ENCODE measurements around the gene SPATA17. TPM values are rescaled to one million over a fixed set of nuclear protein-coding genes. Genes with fewer than 3 reads are reported as not detected.
A peak's percentile ranks its signal among the peaks of the same experiment; 100 is the strongest.

SPATA17 gene
- total RNA-seq, 8 experiments from 2014 or later = 1.1 to 26.1 (median 6.4) TPM

- in situ Hi-C loops (cut with MboI; ENCODE audit: low pct_unique_long_range_greater_than_20kb in 2 of 9, low sequenced_read_pairs in 9 of 9, unreplicated experiment in 9 of 9) = no loop called here
Observed at GRCh38 chr1:217805792-217806191, 174.6 kb downstream of the SPATA17 start.

DNA sequence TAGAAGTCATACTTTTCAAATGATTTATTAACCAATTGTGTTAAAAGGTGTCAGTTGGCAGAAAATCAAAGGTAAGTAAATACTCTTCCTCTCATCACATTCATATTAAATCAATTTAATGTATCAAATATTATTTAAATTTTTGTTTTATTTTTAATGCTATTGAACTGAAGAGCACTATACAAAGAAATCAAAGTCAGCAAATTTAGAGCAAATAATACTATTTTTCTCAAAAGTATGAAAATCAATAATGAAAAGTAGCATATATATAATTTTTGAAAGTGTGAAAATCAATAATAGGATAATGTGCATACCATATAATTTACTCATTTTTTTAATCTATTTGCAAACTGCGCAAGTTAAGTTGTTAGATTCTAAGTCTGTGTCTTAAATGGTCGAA lies 181.0 kb downstream of the SPATA17 start:
- in situ Hi-C loops (cut with MboI; ENCODE audit: low pct_unique_long_range_greater_than_20kb in 2 of 9, low sequenced_read_pairs in 9 of 9, unreplicated experiment in 9 of 9) = no loop called here
- Histone ChIP-seq H3K4me3 (no peak overlapping the region), H3K27ac (no peak overlapping the region), H3K4me1 (replicated peaks in 1 of 2) (no peaks in the 10 kb centered on the region)
- no peak for ATAC-seq (replicated peaks in 6 of 8)
- 31 to 100% (median 93%) methylated on average over 1 to 2 of the region's 2 CpGs for WGBS, 10 experiments

More at GRCh38 chr1:217805792-217806191, 174.6 kb downstream of the SPATA17 start:
- 13 to 100% (median 80%) methylated on average over 1 of the region's 1 CpG; no CpG with 5 or more reads in 2 of the 10 experiments for WGBS, 10 experiments
- no peak overlapping the region for H3K4me3 ChIP-seq
- no peak overlapping the region for H3K27ac ChIP-seq
- H3K4me1 ChIP-seq (replicated peaks in 1 of 2) = no peaks in the 10 kb centered on the region
- ATAC-seq (replicated peaks in 6 of 8) = no peak

DNA sequence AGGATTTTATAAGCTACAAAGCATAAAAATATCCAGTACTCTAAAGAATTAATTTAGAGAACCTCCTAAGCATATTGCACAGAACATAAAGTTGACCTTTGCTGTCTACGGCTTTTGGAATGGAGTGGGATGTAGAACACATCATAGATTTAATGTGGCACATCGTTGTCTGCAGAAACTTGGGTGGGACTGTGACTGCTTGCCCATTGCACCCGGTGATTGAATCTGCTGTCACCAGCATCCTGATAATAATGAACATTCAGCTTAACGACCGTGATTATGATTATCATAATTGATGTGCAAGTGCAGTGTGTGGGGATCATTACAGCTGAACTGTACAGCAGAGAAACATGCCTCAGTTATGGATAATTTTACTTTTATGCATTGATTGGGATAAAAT lies 181.9 kb downstream of the SPATA17 start:
- H3K27ac ChIP-seq = no peak overlapping the region
- no peak overlapping the region for H3K4me3 ChIP-seq
- 30 to 98% (median 83%) methylated on average over 2 to 5 of the region's 5 CpGs for WGBS, 10 experiments
- in situ Hi-C loops (cut with MboI; ENCODE audit: low pct_unique_long_range_greater_than_20kb in 2 of 9, low sequenced_read_pairs in 9 of 9, unreplicated experiment in 9 of 9) = no loop called here
- H3K4me1 ChIP-seq (replicated peaks in 1 of 2) = no peaks in the 10 kb centered on the region
- ATAC-seq (replicated peaks in 6 of 8) = peak in 1 of 8 experiments; percentile 16

GRCh38 chr1:217837691-217838090 lies 206.5 kb downstream of the SPATA17 start:
- in situ Hi-C loops (cut with MboI; ENCODE audit: low pct_unique_long_range_greater_than_20kb in 2 of 9, low sequenced_read_pairs in 9 of 9, unreplicated experiment in 9 of 9) = no loop called here
- Histone ChIP-seq H3K4me1 (replicated peaks in 1 of 2) (peaks cover 0 to 18% of the 10 kb centered on the region in 2 donors), H3K4me3 (no peak overlapping the region), H3K27ac (no peak overlapping the region)
- ATAC-seq (replicated peaks in 6 of 8) = no peak
- WGBS, 10 experiments = 30 to 100% (median 89%) methylated on average over 1 to 2 of the region's 2 CpGs; no CpG with 5 or more reads in 4 of the 10 experiments

DNA sequence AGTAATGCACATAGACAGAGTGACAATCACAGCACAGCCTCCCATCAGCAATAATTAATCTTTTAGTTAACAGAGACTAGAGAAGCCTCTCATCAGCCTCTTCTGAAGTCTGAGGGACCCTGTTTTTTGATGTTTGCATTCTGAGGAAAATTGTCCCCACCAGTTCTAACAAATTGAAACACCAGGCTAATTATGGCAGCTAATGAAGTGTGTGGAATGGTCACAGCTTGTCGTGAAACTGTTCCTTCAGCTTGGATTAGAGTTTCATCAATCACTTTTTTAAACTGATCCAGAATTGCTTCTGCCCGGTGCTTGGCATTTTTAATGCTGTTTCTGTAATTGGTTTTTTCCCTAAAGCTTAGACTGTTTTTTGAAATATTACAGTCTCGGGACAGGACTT lies 208.0 kb downstream of the SPATA17 start:
- peak in 2 of 8 experiments; percentile 67 to 69 for ATAC-seq (replicated peaks in 6 of 8)
- H3K27ac ChIP-seq = no peak overlapping the region
- H3K4me1 ChIP-seq (replicated peaks in 1 of 2) = peaks cover 0 to 18% of the 10 kb centered on the region in 2 donors
- 0 to 100% (median 45%) methylated on average over 2 to 3 of the region's 3 CpGs for WGBS, 10 experiments
- in situ Hi-C loops (cut with MboI; ENCODE audit: low pct_unique_long_range_greater_than_20kb in 2 of 9, low sequenced_read_pairs in 9 of 9, unreplicated experiment in 9 of 9) = no loop called here
- H3K4me3 ChIP-seq = no peak overlapping the region

DNA sequence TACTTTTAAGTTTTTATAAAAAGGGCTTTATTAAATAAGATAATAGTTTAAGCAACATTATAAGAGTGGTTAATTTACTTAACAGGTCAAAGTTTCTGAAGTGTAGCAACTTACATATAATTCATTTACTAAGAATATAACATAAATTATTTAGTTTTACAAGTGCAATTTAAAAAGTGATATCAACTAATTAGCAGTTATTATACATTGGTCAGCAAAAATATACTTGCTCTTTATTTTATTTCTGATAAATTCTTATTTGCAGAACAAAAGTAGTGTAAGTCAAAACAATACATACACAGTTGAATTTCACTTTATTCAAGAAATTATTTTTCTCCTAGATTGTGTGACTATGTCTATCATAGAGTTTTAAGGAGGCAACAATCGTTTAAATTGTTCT lies 215.6 kb downstream of the SPATA17 start:
- Histone ChIP-seq H3K4me3 (no peak overlapping the region), H3K27ac (no peak overlapping the region), H3K4me1 (replicated peaks in 1 of 2) (peaks cover 0 to 12% of the 10 kb centered on the region in 2 donors)
- WGBS, 10 experiments = 0 to 89% (median 48%) methylated on average over 1 of the region's 1 CpG
- in situ Hi-C loops (cut with MboI; ENCODE audit: low pct_unique_long_range_greater_than_20kb in 2 of 9, low sequenced_read_pairs in 9 of 9, unreplicated experiment in 9 of 9) = no loop called here
- no peak for ATAC-seq (replicated peaks in 6 of 8)

DNA sequence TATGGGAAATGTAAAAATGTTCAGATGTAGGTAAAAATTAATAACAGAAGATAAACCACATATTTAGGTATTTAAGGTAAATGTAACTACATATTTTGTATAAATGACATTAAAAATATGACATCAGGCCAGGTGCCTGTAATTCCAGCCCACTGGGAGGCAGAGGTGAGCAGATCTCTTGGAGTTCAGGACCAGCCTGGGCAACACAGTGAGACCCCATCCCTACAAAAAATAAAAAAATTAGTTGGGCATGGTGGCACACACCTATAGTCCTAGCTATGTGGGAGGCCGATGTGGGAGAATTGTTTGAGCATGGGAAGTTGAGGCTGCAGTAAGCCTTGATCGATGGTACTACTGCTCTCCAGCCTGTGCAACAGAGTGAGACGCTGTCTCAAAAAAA lies 216.5 kb downstream of the SPATA17 start:
- in situ Hi-C loops (cut with MboI; ENCODE audit: low pct_unique_long_range_greater_than_20kb in 2 of 9, low sequenced_read_pairs in 9 of 9, unreplicated experiment in 9 of 9) = no loop called here
- ATAC-seq (replicated peaks in 6 of 8) = no peak
- no peak overlapping the region for H3K4me3 ChIP-seq
- 56 to 100% (median 100%) methylated on average over 1 to 3 of the region's 3 CpGs; no CpG with 5 or more reads in 3 of the 10 experiments for WGBS, 10 experiments
- no peak overlapping the region for H3K27ac ChIP-seq
- peaks cover 0 to 21% of the 10 kb centered on the region in 2 donors for H3K4me1 ChIP-seq (replicated peaks in 1 of 2)

DNA sequence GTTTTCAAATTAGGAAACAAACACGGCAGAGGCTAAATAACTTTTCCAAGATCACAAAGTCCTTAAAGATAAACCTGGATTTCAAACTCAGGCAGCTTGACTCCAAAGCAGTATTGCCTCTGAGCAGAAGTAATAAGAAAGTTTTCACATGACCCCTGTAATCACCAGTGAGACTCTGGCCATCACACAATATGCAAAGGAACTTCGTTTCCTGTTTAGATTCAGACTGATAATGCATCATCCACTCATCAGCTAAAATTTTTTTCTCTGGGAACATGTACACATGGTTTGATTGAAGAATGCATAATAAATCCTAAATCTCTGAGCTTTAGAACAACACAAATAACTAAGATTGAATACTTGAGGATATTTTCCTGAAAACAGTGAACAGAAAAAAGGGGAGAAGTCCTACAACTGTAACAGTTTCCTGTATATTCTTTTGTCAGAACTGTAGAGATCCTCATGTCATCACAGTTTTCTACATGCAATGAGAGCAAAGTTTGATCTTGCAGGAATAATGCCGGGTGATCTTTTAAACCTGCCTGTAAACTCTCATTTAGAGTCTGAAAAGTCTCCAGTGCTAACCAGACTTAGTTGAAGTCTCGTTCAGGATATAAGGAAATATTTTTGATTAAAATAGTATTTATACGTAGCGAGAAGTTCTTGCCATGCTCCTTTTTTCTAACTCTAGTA lies 225.3 kb downstream of the SPATA17 start:
- 0 to 96% (median 78%) methylated on average over 3 to 6 of the region's 6 CpGs for WGBS, 10 experiments
- Histone ChIP-seq H3K4me1 (replicated peaks in 1 of 2) (peaks cover 0 to 20% of the 10 kb centered on the region in 2 donors), H3K4me3 (no peak overlapping the region), H3K27ac (no peak overlapping the region)
- peak in 2 of 8 experiments; percentile 40 to 59 for ATAC-seq (replicated peaks in 6 of 8)
- in situ Hi-C loops (cut with MboI; ENCODE audit: low pct_unique_long_range_greater_than_20kb in 2 of 9, low sequenced_read_pairs in 9 of 9, unreplicated experiment in 9 of 9) = no loop called here

DNA sequence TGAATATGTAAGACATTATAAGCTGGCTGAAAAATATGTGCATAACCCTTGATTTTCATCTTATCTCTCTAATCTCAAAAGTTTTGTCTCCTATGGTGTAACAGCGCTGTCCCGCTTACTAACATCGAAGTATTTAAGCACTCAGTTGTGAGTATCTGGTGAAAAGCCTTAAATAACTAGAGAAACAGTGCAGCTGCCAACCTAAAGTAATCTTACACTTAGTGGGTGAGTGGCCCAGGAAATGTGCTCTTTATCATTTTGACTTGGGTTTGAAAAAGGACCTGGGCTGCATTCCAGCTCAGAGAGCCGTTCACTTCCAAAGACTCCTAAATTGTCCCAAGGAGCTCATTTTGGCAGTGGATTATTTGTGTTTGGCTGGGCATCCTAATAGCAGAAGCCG lies 225.9 kb downstream of the SPATA17 start:
- in situ Hi-C loops (cut with MboI; ENCODE audit: low pct_unique_long_range_greater_than_20kb in 2 of 9, low sequenced_read_pairs in 9 of 9, unreplicated experiment in 9 of 9) = no loop called here
- no peak overlapping the region for H3K27ac ChIP-seq
- no peak for ATAC-seq (replicated peaks in 6 of 8)
- peaks cover 0 to 16% of the 10 kb centered on the region in 2 donors for H3K4me1 ChIP-seq (replicated peaks in 1 of 2)
- 0 to 100% (median 92%) methylated on average over 1 to 5 of the region's 5 CpGs for WGBS, 10 experiments
- no peak overlapping the region for H3K4me3 ChIP-seq

- in situ Hi-C loops (cut with MboI; ENCODE audit: low pct_unique_long_range_greater_than_20kb in 2 of 9, low sequenced_read_pairs in 9 of 9, unreplicated experiment in 9 of 9) = no loop called here
- no peak overlapping the region for H3K27ac ChIP-seq
- no peak overlapping the region for H3K4me3 ChIP-seq
- 0 to 100% (median 63%) methylated on average over 1 of the region's 1 CpG; no CpG with 5 or more reads in 3 of the 10 experiments for WGBS, 10 experiments
- H3K4me1 ChIP-seq (replicated peaks in 1 of 2) = peaks cover 0 to 8% of the 10 kb centered on the region in 2 donors
- peak in 2 of 8 experiments; percentile 56 for ATAC-seq (replicated peaks in 6 of 8)
Observed at GRCh38 chr1:217861658-217862057, 230.5 kb downstream of the SPATA17 start.

DNA sequence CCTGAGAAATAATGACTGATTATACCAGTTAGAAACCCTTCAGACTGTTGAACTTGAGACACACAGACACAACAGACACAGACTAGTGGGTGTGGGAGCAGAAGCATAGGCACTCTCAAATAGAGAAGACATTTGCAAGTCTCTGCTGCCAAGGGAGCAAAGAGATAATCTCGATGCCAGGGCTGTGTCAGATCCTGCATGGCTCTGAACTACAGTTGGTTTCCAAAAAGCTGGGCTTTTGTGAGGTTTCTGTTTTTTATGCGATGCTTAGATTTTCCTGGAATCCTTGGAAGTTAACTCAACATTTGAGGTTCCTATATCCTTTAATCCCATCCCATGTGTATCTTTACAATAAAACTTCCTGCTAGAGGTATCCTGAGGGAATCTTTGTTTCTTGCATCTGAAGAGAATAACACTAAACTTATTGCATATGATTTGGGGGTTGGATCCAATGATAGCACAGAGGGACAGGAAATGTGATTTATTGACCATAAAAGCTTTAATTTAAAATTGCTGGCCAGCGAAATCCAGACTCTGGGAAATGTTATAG lies 236.4 kb downstream of the SPATA17 start:
- peak in 4 of 8 experiments; percentile 43 to 67 (median 48) for ATAC-seq (replicated peaks in 6 of 8)
- WGBS, 10 experiments = 0 to 100% (median 57%) methylated on average over 1 to 3 of the region's 3 CpGs; no CpG with 5 or more reads in 2 of the 10 experiments
- Histone ChIP-seq H3K4me3 (no peak overlapping the region), H3K4me1 (replicated peaks in 1 of 2) (peaks cover 0 to 28% of the 10 kb centered on the region in 2 donors), H3K27ac (no peak overlapping the region)
- in situ Hi-C loops (cut with MboI; ENCODE audit: low pct_unique_long_range_greater_than_20kb in 2 of 9, low sequenced_read_pairs in 9 of 9, unreplicated experiment in 9 of 9) = no loop called here

DNA sequence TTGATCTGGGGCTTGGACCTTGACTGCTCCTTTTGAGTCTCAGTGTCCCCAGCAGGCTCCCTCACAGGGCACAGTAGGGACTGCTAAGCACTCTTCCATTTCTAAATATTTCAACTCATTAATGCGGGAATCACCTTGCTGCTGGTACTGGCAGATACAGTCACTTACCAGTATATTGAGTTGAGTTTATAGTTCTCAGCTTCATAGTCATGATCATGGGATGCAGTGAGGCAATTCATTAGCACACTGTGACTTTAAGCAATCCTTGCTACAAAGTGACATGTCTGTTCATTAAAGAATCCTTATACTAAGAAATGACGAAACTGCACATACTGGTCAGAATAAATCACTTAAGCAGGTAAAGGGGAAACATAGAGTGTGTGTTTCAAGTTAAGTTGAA lies 240.8 kb downstream of the SPATA17 start:
- Histone ChIP-seq H3K4me3 (no peak overlapping the region), H3K27ac (no peak overlapping the region), H3K4me1 (replicated peaks in 1 of 2) (peaks cover 0 to 34% of the 10 kb centered on the region in 2 donors)
- in situ Hi-C loops (cut with MboI; ENCODE audit: low pct_unique_long_range_greater_than_20kb in 2 of 9, low sequenced_read_pairs in 9 of 9, unreplicated experiment in 9 of 9) = no loop called here
- WGBS, 10 experiments = 0 to 100% (median 79%) methylated on average over 1 to 2 of the region's 2 CpGs; no CpG with 5 or more reads in 1 of the 10 experiments
- peak in 5 of 8 experiments; percentile 28 to 62 (median 33) for ATAC-seq (replicated peaks in 6 of 8)

GRCh38 chr1:217875229-217875628 lies 244.1 kb downstream of the SPATA17 start:
- in situ Hi-C loops (cut with MboI; ENCODE audit: low pct_unique_long_range_greater_than_20kb in 2 of 9, low sequenced_read_pairs in 9 of 9, unreplicated experiment in 9 of 9) = no loop called here

More at GRCh38 chr1:217875229-217875628, 244.1 kb downstream of the SPATA17 start:
- Histone ChIP-seq H3K4me1 (replicated peaks in 1 of 2) (peaks cover 0 to 19% of the 10 kb centered on the region in 2 donors), H3K27ac (no peak overlapping the region), H3K4me3 (no peak overlapping the region)
- peak in 4 of 8 experiments; percentile 37 to 74 (median 72) for ATAC-seq (replicated peaks in 6 of 8)
